HEK293 (cell line): ENCODE measurements around the gene DHPS.

ENCODE experiments used
- CTCF ChIA-PET: fragments of 350-600 bp; formaldehyde crosslinking; extraction: SDS; loops from one replicate; lab custom pipeline; 2021; ENCODE audit warnings: antibody characterized with exemption; lab: Yijun Ruan, JAX
- POLR2A ChIA-PET: fragments of 300-600 bp; formaldehyde crosslinking; extraction: SDS; loops from one replicate; lab custom pipeline; 2020; ENCODE audit warnings: antibody characterized with exemption, inconsistent platforms; lab: Yijun Ruan, JAX
- H3K27ac ChIP-seq: fragments of 200-500 bp; sonication (Bioruptor generic); 2 replicates; pipeline ENCODE4 v1.5.1; 2014; ENCODE audit warnings: low read depth, low read length, control low read depth, inconsistent platforms; ENCODE audit errors: extremely low read depth
- H3K36me3 ChIP-seq, 2 experiments: fragments of 200-500 bp in 1 of 2; sonication (Bioruptor generic) in 1 of 2; 1 replicate in 1 of 2; 2 replicates in 1 of 2; pipeline ENCODE4 v1.5.1; 2014 to 2017; ENCODE audit warnings: inconsistent platforms in 2 of 2, low read length in 2 of 2; ENCODE audit not compliant: control insufficient read depth in 2 of 2, insufficient read depth in 1 of 2
- H3K4me1 ChIP-seq: fragments of 200-500 bp; sonication (Bioruptor generic); 2 replicates; pipeline ENCODE4 v1.5.1; 2014; ENCODE audit warnings: mild to moderate bottlenecking, low read length, inconsistent platforms; ENCODE audit not compliant: control insufficient read depth, insufficient read depth
- H3K4me3 ChIP-seq: 2 replicates; pipeline ENCODE4 v1.5.1; 2011; ENCODE audit warnings: low read depth, mild to moderate bottlenecking, control low read depth, low read length, moderate library complexity
- H3K9me3 ChIP-seq: fragments of 200-500 bp; sonication (Bioruptor generic); 2 replicates; pipeline ENCODE4 v1.5.1; 2014; ENCODE audit warnings: low read depth, low read length, inconsistent platforms; ENCODE audit not compliant: control insufficient read depth, insufficient read depth
- AEBP2 ChIP-seq: fragments of 450-650 bp; formaldehyde crosslinking; IDR thresholded peaks from 2 replicates; pipeline ENCODE4 v1.5.1; 2016; ENCODE audit warnings: missing biosample characterization, missing genetic modification characterization, borderline replicate concordance
- GLIS1 ChIP-seq: fragments of 450-650 bp; formaldehyde crosslinking; IDR thresholded peaks from 2 replicates; pipeline ENCODE4 v1.5.1; 2016; ENCODE audit warnings: missing biosample characterization, missing genetic modification characterization
- KLF8 ChIP-seq: fragments of 450-650 bp; formaldehyde crosslinking; IDR thresholded peaks from 2 replicates; pipeline ENCODE4 v1.5.1; 2016; ENCODE audit warnings: missing biosample characterization, missing genetic modification characterization
- PATZ1 ChIP-seq: fragments of 450-650 bp; formaldehyde crosslinking; IDR thresholded peaks from 2 replicates; pipeline ENCODE4 v1.5.1; 2016; ENCODE audit warnings: missing biosample characterization, missing genetic modification characterization
- PRDM10 ChIP-seq: fragments of 450-650 bp; formaldehyde crosslinking; IDR thresholded peaks from 2 replicates; pipeline ENCODE4 v1.5.1; 2016; ENCODE audit warnings: missing biosample characterization, missing genetic modification characterization
- SCRT2 ChIP-seq: fragments of 450-650 bp; formaldehyde crosslinking; IDR thresholded peaks from 2 replicates; pipeline ENCODE4 v1.5.1; 2016; ENCODE audit warnings: missing biosample characterization, missing genetic modification characterization
- SP2 ChIP-seq: fragments of 450-650 bp; formaldehyde crosslinking; IDR thresholded peaks from 2 replicates; pipeline ENCODE4 v1.5.1; 2016; ENCODE audit warnings: missing biosample characterization, missing genetic modification characterization
- ZBTB26 ChIP-seq: fragments of 450-650 bp; formaldehyde crosslinking; optimal IDR thresholded peaks from 2 replicates; pipeline ENCODE3; 2016; ENCODE audit warnings: missing biosample characterization, mild to moderate bottlenecking, missing genetic modification characterization
- ZNF155 ChIP-seq: fragments of 450-650 bp; formaldehyde crosslinking; IDR thresholded peaks from 2 replicates; pipeline ENCODE4 v1.5.1; 2016; ENCODE audit warnings: missing biosample characterization, missing genetic modification characterization
- ZNF184 ChIP-seq: fragments of 450-650 bp; IDR thresholded peaks from 2 replicates; pipeline ENCODE4 v1.5.1; 2018; ENCODE audit warnings: missing biosample characterization, mild to moderate bottlenecking, missing genetic modification characterization
- ZNF202 ChIP-seq: fragments of 450-650 bp; formaldehyde crosslinking; IDR thresholded peaks from 2 replicates; pipeline ENCODE4 v1.5.1; 2016; ENCODE audit warnings: missing biosample characterization, missing genetic modification characterization, borderline replicate concordance
- ZNF610 ChIP-seq: fragments of 450-650 bp; formaldehyde crosslinking; IDR thresholded peaks from 2 replicates; pipeline ENCODE4 v1.5.1; 2016; ENCODE audit warnings: missing biosample characterization, missing genetic modification characterization, borderline replicate concordance
- ZNF621 ChIP-seq: fragments of 450-650 bp; formaldehyde crosslinking; IDR thresholded peaks from 2 replicates; pipeline ENCODE4 v1.5.1; 2017; ENCODE audit warnings: missing biosample characterization, missing genetic modification characterization
- ZNF747 ChIP-seq: fragments of 450-650 bp; formaldehyde crosslinking; IDR thresholded peaks from 2 replicates; pipeline ENCODE4 v1.5.1; 2016; ENCODE audit warnings: missing biosample characterization, missing genetic modification characterization
- ZSCAN23 ChIP-seq: fragments of 450-650 bp; formaldehyde crosslinking; IDR thresholded peaks from 2 replicates; pipeline ENCODE4 v1.5.1; 2016; ENCODE audit warnings: missing biosample characterization, missing genetic modification characterization

DHPS gene

GRCh38 chr19:12706332-12706718 is 24.6 kb upstream of the DHPS start:
- TF ChIP-seq ZNF184 (no peak), ZNF621 (tag by site-specific recombination) (no peak), ZNF747 (tag by site-specific recombination) (no peak), ZNF202 (no peak)
- ChIA-PET CTCF (interaction anchor here (0.6 kb wide), 1 partner anchor 27 kb away, joined by 3 read pairs; no protein-coding TSS in a partner anchor), POLR2A (interaction anchor here (0.6 kb wide), 1 partner anchor 14 kb away, joined by 4 read pairs; no protein-coding TSS in a partner anchor)
- H3K9me3 ChIP-seq, result no peaks in the 10 kb centered on the region
- peaks cover 67 to 97% of the 10 kb centered on the region in 2 experiments for H3K36me3 ChIP-seq
- no peak overlapping the region for H3K27ac ChIP-seq
- H3K4me3 ChIP-seq, result no peak overlapping the region
- no peaks in the 10 kb centered on the region for H3K4me1 ChIP-seq

GRCh38 chr19:12705654-12706331 is 24.1 kb upstream of the DHPS start:
- TF ChIP-seq ZNF610 (tag by site-specific recombination) (no peak), SCRT2 (tag by site-specific recombination) (peak; percentile 69), PRDM10 (tag by site-specific recombination) (no peak)
- H3K36me3 ChIP-seq, result peaks cover 63 to 97% of the 10 kb centered on the region in 2 experiments
- no peaks in the 10 kb centered on the region for H3K9me3 ChIP-seq
- H3K4me1 ChIP-seq, result no peaks in the 10 kb centered on the region
- ChIA-PET POLR2A (interaction anchor here (0.6 kb wide), 1 partner anchor 14 kb away, joined by 4 read pairs; no protein-coding TSS in a partner anchor), CTCF (no interaction called here)
- no peak overlapping the region for H3K27ac ChIP-seq
- H3K4me3 ChIP-seq, result no peak overlapping the region

- Histone ChIP-seq H3K4me1 (no peaks in the 10 kb centered on the region), H3K4me3 (no peak overlapping the region), H3K36me3 (peaks cover 61 to 96% of the 10 kb centered on the region in 2 experiments), H3K27ac (no peak overlapping the region), H3K9me3 (no peaks in the 10 kb centered on the region)
- ChIA-PET CTCF (no interaction called here), POLR2A (no interaction called here)
- TF ChIP-seq ZBTB26 (tag by site-specific recombination) (no peak), KLF8 (tag by site-specific recombination) (no peak), AEBP2 (tag by site-specific recombination) (no peak)
Observed at GRCh38 chr19:12705169-12705568, 23.5 kb upstream of the DHPS start.

GRCh38 chr19:12703046-12703445 is 21.4 kb upstream of the DHPS start:
- TF ChIP-seq ZSCAN23 (tag by site-specific recombination) (no peak), GLIS1 (tag by site-specific recombination) (peak; percentile 45; the same call in 1 of the 2 replicates), PATZ1 (tag by site-specific recombination) (peak; percentile 22; the same call in 1 of the 2 replicates), ZNF184 (no peak), SP2 (peak; percentile 72), ZNF155 (no peak)
- TF ChIP-seq, all 188 proteins: peak for 3
- Histone ChIP-seq H3K4me1 (no peaks in the 10 kb centered on the region), H3K9me3 (no peaks in the 10 kb centered on the region), H3K27ac (no peak overlapping the region), H3K4me3 (no peak overlapping the region), H3K36me3 (peaks cover 49 to 94% of the 10 kb centered on the region in 2 experiments)
- POLR2A ChIA-PET, result interaction anchor here (0.5 to 1.4 kb wide), 3 partner anchors 20 to 1420 kb away, joined by 3 to 16 read pairs (median 4); no protein-coding TSS in a partner anchor
- CTCF ChIA-PET, result interaction anchor here (1.0 kb wide), 1 partner anchor 54 kb away, joined by 3 read pairs; no protein-coding TSS in a partner anchor
